SU-DHL-6 (cell line): ENCODE data around the gene PLP2.

Experiments
- EZH2phosphoT487 ChIP-seq: fragments of 200-600 bp; sonication (generic), shearing (Covaris generic); conservative IDR thresholded peaks from 2 replicates; pipeline ENCODE4 v1.6.1; 2018; ENCODE audit warnings: mild to moderate bottlenecking, antibody characterized with exemption, low read length, moderate library complexity, mixed read lengths
- TF ChIP-seq, protein P1 (sequence below): fragments of 200-600 bp; sonication (generic); IDR thresholded peaks from one replicate; pipeline ENCODE4 v1.5.1; 2017; ENCODE audit warnings: antibody characterized with exemption, mild to moderate bottlenecking, low read length, moderate library complexity; ENCODE audit not compliant: insufficient read depth, poor library complexity, severe bottlenecking

DNA sequence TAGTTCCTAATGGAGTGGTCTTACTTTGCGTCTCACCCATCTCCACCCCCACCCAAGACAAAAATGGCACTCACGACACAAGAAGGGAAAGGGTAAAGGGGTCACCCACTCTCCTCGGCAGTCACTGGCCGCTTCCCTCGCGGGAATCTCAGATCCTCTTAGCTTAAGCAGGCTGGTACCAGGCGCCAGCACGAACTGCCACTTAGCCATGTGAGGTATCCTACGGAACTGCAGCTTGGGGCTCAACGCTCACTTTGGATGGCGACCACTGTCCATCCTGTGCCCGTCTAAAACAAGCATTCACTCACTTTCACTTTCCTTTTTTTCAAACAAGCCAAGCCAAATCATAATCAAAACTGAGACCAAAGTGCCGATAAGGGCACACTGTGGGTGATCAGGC, 23.8 kb upstream of the PLP2 start:
- TF ChIP-seq, protein P1, sequence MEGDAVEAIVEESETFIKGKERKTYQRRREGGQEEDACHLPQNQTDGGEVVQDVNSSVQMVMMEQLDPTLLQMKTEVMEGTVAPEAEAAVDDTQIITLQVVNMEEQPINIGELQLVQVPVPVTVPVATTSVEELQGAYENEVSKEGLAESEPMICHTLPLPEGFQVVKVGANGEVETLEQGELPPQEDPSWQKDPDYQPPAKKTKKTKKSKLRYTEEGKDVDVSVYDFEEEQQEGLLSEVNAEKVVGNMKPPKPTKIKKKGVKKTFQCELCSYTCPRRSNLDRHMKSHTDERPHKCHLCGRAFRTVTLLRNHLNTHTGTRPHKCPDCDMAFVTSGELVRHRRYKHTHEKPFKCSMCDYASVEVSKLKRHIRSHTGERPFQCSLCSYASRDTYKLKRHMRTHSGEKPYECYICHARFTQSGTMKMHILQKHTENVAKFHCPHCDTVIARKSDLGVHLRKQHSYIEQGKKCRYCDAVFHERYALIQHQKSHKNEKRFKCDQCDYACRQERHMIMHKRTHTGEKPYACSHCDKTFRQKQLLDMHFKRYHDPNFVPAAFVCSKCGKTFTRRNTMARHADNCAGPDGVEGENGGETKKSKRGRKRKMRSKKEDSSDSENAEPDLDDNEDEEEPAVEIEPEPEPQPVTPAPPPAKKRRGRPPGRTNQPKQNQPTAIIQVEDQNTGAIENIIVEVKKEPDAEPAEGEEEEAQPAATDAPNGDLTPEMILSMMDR, result no peak
- TF ChIP-seq EZH2phosphoT487, result no peak
